GM04503 (cell line): ENCODE results near the gene RAPGEFL1.
A peak's percentile ranks its signal among the peaks of the same experiment; 100 is the strongest.
"Not testable (repeated sequence)": the region's sequence is repeated elsewhere in the genome, so short reads cannot be mapped to it uniquely, and the experiment has no call there.

Experiments used
- DNase-seq: peaks from one replicate; pipeline ENCODE4 v3.0.0-alpha.2; 2012; ENCODE audit warnings: low read depth

The RAPGEFL1 gene

GRCh38 chr17:40209404-40210093 is 32.3 kb downstream of the RAPGEFL1 start:
- DNase-seq = peak; percentile 88

- DNase-seq = not testable (repeated sequence)
These were observed 36.6 kb downstream of the RAPGEFL1 start for GRCh38 chr17:40213914-40214313.

GRCh38 chr17:40218006-40218739 is 40.9 kb downstream of the RAPGEFL1 start:
- DNase-seq = no peak

- peak; percentile 70 for DNase-seq
These were observed 41.7 kb downstream of the RAPGEFL1 start, which contains the start of gene WIPF2 for GRCh38 chr17:40218740-40219593. WIPF2 (plus strand) TSS chr17:40219304; CDS start chr17:40256460, 37,156 bp downstream.

- DNase-seq = no peak
These were observed 42.5 kb downstream of the RAPGEFL1 start for GRCh38 chr17:40219594-40220338.

GRCh38 chr17:40224718-40225550 is 47.7 kb downstream of the RAPGEFL1 start:
- DNase-seq = no peak

- DNase-seq = not testable (repeated sequence)
These were observed 51.9 kb downstream of the RAPGEFL1 start for GRCh38 chr17:40229146-40229545.

- DNase-seq = no peak
These were observed 53.4 kb downstream of the RAPGEFL1 start for GRCh38 chr17:40230670-40231069.

- DNase-seq = not testable (repeated sequence)
These were observed 54.7 kb downstream of the RAPGEFL1 start for GRCh38 chr17:40231928-40232327.

- no peak for DNase-seq
These were observed 64.1 kb downstream of the RAPGEFL1 start for GRCh38 chr17:40241252-40241834.

- no peak for DNase-seq
These were observed 65.5 kb downstream of the RAPGEFL1 start for GRCh38 chr17:40242774-40243173.

- no peak for DNase-seq
These were observed 66.5 kb downstream of the RAPGEFL1 start for GRCh38 chr17:40243761-40244160.

GRCh38 chr17:40244255-40244654 is 67.0 kb downstream of the RAPGEFL1 start:
- DNase-seq = no peak
